ENCODE data around the gene SMYD1.
"Not testable (repeated sequence)": the region's sequence is repeated elsewhere in the genome, so short reads cannot be mapped to it uniquely, and the experiment has no call there.

The SMYD1 gene

DNA sequence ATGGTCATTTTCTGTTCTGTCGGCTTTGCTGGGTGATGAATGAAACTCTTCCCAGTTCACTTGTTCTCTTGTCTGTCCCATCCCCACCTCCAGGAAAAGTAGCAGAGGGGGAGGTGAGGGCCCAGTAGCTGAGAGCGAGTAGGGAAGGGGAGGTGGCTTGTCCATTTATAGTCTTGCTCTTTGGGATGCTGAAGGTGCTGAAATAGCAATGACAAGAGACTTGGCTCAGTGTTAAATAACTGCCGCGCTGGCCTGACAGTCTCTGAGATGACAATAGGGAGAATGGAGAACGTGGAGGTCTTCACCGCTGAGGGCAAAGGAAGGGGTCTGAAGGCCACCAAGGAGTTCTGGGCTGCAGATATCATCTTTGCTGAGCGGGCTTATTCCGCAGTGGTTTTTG lies at the start of gene SMYD1:
Gene SMYD1 (plus strand): TSS at position 228 of the 400 bp plus-strand sequence. CDS start 40 bp downstream, at position 268.
- DNase-seq, result no peak

GRCh38 chr2:88018077-88018805 lies 49.4 kb upstream of the SMYD1 start:
- DNase-seq, result not testable (repeated sequence)

GRCh38 chr2:88018909-88019308 lies 48.7 kb upstream of the SMYD1 start:
- no peak for DNase-seq

DNA sequence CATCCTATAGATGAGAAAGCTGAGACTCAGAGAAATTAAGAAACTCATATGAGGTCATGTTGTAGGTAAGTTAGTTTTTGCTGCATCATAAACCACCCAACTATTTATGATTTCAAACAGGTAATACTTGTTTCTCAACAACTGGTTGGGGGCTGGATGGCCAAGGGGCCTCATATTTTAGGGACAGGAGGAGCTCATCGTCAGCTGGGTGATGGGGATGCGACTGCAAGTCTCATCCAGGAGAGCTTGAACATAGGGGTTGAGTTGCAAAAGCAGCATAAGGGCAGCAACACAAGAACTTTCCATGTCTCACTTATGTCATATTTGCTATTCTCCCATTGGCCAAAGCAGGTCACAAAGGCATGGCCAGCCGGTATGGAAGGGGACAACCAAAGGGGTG lies 47.6 kb upstream of the SMYD1 start:
- no peak for DNase-seq

DNA sequence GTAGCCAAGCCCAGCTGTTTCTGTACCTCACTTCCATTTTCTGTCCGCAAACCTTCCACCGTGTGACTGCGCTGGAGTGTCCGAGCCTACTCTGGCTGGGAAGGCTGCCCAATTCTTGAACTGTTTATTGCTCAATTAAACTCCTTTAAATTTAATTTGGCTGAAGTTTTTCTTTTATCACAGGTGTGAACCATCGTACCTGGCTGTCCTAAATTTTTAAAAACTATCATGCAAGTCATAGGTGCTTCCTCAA lies 45.0 kb upstream of the SMYD1 start:
- no peak for DNase-seq

DNA sequence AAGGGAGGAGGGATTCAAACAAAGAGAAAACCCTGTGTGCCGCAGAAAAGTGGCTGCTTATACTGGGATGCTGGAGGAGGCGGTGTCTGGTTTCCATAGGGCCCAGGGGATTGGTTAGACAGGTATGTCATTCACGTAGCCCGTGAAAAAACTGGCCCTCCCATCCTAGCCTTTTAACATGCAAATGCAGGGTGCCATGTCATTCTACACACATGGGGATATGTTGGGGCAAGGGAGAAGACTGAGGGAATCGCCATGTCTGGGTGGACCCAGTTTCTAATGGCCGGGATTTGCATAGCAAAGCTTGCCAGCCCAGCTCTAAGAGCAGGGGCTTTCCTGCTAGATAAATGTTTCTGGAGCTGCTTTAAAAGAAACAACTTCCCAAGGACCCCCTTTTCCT lies 43.1 kb upstream of the SMYD1 start:
- DNase-seq, result no peak

- no peak for DNase-seq
Observed at GRCh38 chr2:88027697-88028389, 39.8 kb upstream of the SMYD1 start.

- no peak for DNase-seq
Observed at GRCh38 chr2:88028931-88029330, 38.7 kb upstream of the SMYD1 start.

DNA sequence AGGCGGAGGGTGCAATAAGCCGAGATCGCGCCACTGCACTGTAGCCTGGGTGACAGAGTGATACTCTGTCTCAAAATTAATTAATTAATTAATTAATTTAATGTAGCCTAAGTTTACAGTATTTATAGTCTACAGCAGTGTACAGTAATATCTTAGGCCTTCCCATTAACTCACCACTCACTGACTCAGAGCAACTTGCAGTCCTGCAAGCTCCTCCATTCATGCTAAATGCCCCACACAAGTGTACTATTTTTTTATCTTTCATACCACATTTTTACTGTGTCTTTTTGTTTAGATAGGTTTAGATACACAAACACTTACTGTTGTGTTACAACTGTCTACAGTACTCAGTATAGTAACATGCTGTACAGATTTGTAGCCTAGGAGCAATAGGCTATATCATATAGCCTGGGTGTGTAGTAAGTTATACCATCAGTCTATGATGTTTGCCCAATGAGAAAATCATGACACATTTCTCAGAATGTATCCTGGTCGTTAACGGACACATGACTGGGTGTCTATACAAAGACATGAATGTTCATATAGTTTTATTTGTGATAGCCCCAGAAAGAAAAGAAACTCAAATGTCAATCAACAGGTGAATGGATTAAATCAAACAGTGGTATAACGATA lies 35.4 kb upstream of the SMYD1 start:
- DNase-seq, result no peak

DNA sequence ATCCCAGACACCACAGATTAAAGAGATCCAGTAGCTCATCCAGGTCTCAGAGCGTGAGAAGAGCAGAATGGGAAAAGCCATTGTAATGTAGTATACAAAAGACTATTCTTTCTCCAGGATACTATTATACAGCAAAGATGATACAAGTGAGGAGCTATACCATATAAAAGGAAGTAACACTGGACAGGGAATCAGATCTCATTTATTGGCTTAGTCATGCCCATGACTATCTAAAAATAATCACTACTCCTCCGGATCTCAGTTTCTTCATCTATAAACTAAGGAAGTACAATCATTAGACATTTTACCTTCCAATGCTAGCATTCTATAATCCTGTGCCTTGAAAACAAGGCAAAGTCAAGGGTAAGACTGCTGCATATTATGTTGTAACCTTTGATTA lies 31.4 kb upstream of the SMYD1 start:
- no peak for DNase-seq

- no peak for DNase-seq
Observed at GRCh38 chr2:88036606-88037005, 31.0 kb upstream of the SMYD1 start.

- DNase-seq, result no peak
Observed at GRCh38 chr2:88038263-88039105, 29.1 kb upstream of the SMYD1 start.

GRCh38 chr2:88042476-88042875 lies 25.1 kb upstream of the SMYD1 start:
- DNase-seq, result no peak

- DNase-seq, result not testable (repeated sequence)
Observed at GRCh38 chr2:88045561-88045960, 22.1 kb upstream of the SMYD1 start.

- no peak for DNase-seq
Observed at GRCh38 chr2:88048541-88048940, 19.1 kb upstream of the SMYD1 start.

- DNase-seq, result no peak
Observed at GRCh38 chr2:88049622-88050021, 18.0 kb upstream of the SMYD1 start.

DNA sequence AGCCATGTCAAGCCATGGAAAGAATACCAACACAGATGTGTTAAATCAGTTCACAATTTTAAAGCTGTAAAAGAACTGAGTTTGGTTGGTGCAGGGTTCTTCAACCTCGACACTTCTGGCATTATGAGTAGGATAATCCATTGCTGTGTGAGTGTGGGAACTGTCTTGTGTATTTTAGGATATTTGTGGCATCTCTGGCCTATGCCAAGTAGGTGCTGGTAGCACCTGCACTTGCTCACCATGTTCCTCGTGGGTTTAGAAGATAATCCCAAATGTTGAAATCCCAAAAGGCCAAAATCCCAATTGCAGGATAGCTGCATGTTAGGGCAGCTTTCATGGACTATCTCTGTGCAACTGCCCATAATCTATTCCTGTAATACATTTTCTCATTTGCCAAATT lies 15.8 kb upstream of the SMYD1 start:
- no peak for DNase-seq

- no peak for DNase-seq
Observed at GRCh38 chr2:88053296-88053695, 14.3 kb upstream of the SMYD1 start.

DNA sequence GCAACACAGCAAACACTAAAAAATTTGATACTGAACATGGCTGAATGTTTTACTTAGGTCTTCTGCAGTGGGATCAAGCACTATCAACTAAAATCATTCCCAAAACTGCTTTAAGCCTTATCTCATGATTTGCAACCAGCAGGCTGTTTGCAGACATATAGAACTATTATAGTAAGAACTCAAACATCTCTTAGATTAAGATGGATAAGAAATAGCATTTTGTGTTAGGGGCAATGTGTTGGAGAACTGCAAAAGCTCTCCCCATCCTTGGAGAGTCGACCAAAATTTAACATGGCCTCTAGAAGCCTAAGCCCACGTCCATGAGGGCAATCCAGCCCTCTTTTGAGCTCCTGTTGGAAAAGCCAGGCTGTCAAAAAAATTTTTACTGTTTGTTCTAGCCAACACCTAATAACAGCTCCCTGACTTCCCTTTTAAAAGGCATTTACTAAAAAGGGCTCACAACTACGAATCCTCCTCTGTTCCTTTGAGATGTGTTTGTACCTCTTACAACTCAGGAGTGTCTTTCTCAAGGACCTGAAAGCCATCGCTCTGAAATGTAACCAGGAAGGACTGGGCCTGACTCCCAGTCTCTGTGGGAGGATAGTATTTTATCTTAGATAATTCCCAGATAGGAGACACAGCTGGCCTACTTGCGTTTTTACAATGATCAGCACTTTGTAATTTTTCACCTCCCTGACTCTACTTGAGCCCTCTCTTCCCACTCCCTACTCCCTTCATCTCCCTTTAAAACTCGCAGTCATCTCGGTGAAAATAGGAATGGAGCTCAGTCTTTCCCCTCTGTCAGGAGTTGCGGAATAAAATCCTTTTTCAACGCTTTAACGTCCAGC lies 13.5 kb upstream of the SMYD1 start:
- no peak for DNase-seq

- peak; percentile 36 for DNase-seq
Observed at GRCh38 chr2:88054782-88055370, 12.7 kb upstream of the SMYD1 start.

DNA sequence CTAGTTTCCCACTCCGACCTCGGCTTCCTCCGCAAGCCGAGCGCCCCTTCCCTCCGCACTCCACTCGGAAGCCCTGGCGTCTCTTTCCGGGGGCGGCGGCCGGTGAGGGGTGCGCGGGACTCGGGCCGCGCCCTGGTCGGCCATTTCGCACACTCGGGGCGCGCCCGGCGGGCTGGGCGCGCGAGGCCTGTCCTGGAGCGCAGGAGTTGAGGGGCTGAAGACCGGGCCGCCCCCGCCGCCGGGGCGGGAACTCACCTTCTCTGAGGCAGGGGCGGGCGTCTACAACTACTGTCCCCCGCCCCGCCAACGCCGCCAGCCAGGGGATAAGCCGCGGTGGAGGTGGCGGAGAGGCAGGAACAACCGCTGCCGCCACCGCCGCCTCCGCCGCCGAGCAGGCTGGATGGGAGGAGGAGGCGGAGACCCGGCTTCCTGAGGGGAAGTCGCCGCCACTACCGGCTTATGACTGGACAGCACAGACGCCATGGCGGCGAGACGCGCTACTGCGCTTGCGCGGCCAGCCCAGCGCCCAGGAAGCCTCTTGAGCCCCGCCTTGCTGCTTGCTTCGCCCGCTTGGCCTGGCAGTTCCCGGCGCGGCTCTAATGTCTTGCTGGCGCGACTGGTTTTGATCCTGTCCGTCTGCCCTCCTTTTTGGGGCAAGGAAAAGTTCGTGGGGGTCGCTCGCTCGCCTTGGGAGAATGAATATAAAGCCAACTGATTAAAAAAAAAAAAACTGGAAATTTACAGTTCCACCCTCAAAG lies 12.1 kb upstream of the SMYD1 start, which contains the start of gene KRCC1:
Gene KRCC1 (minus strand): TSS at position 413 of the 758 bp plus-strand sequence. CDS start 27,220 bp downstream, outside the sequence.
- peak; percentile 94 for DNase-seq
